ENCODE results near the gene CEP89.
"Not testable (repeated sequence)": the region's sequence is repeated elsewhere in the genome, so short reads cannot be mapped to it uniquely, and the experiment has no call there.

Gene CEP89

GRCh38 chr19:32966750-32967149 lies 5.0 kb downstream of the CEP89 start:
- no peak for DNase-seq (ENCODE audit: low read depth in 2 of 2)

- no peak for DNase-seq (ENCODE audit: low read depth in 2 of 2)
These were observed 26.5 kb downstream of the CEP89 start for GRCh38 chr19:32945260-32945659.

GRCh38 chr19:32941273-32941672 lies 30.5 kb downstream of the CEP89 start:
- DNase-seq (ENCODE audit: low read depth in 2 of 2) = not testable (repeated sequence)

GRCh38 chr19:32936065-32936464 lies 35.7 kb downstream of the CEP89 start:
- DNase-seq (ENCODE audit: low read depth in 2 of 2) = no peak

GRCh38 chr19:32935629-32936028 lies 36.1 kb downstream of the CEP89 start:
- no peak for DNase-seq (ENCODE audit: low read depth in 2 of 2)

GRCh38 chr19:32933571-32933970 lies 38.2 kb downstream of the CEP89 start:
- DNase-seq (ENCODE audit: low read depth in 2 of 2) = no peak

- DNase-seq (ENCODE audit: low read depth in 2 of 2) = no peak
These were observed 41.2 kb downstream of the CEP89 start for GRCh38 chr19:32930567-32930966.

GRCh38 chr19:32928806-32929205 lies 43.0 kb downstream of the CEP89 start:
- DNase-seq (ENCODE audit: low read depth in 2 of 2) = no peak

- DNase-seq (ENCODE audit: low read depth in 2 of 2) = no peak
These were observed 47.6 kb downstream of the CEP89 start for GRCh38 chr19:32924200-32924599.

- no peak for DNase-seq (ENCODE audit: low read depth in 2 of 2)
These were observed 50.1 kb downstream of the CEP89 start for GRCh38 chr19:32921624-32922023.

GRCh38 chr19:32919365-32919764 lies 52.4 kb downstream of the CEP89 start:
- no peak for DNase-seq (ENCODE audit: low read depth in 2 of 2)

GRCh38 chr19:32917616-32917996 lies 54.2 kb downstream of the CEP89 start:
- no peak for DNase-seq (ENCODE audit: low read depth in 2 of 2)

GRCh38 chr19:32916969-32917615 lies 54.7 kb downstream of the CEP89 start:
- DNase-seq (ENCODE audit: low read depth in 2 of 2) = no peak

- DNase-seq (ENCODE audit: low read depth in 2 of 2) = no peak
These were observed 56.7 kb downstream of the CEP89 start for GRCh38 chr19:32914879-32915660.

GRCh38 chr19:32911467-32911866 lies 60.3 kb downstream of the CEP89 start:
- DNase-seq (ENCODE audit: low read depth in 2 of 2) = no peak

- DNase-seq (ENCODE audit: low read depth in 2 of 2) = no peak
These were observed 60.9 kb downstream of the CEP89 start for GRCh38 chr19:32910874-32911273.

GRCh38 chr19:32910094-32910493 lies 61.7 kb downstream of the CEP89 start:
- DNase-seq (ENCODE audit: low read depth in 2 of 2) = no peak

- no peak for DNase-seq (ENCODE audit: low read depth in 2 of 2)
These were observed 62.5 kb downstream of the CEP89 start for GRCh38 chr19:32909257-32909656.

- no peak for DNase-seq (ENCODE audit: low read depth in 2 of 2)
These were observed 63.0 kb downstream of the CEP89 start for GRCh38 chr19:32908641-32909190.

- no peak for DNase-seq (ENCODE audit: low read depth in 2 of 2)
These were observed 69.3 kb downstream of the CEP89 start for GRCh38 chr19:32902448-32902847.

GRCh38 chr19:32901504-32902161 lies 70.1 kb downstream of the CEP89 start:
- DNase-seq (ENCODE audit: low read depth in 2 of 2) = no peak

GRCh38 chr19:32896516-32897214 lies 75.1 kb downstream of the CEP89 start:
- DNase-seq (ENCODE audit: low read depth in 2 of 2) = no peak
